Vagina (tissue), 2 donors: ENCODE measurements around the gene UBTFL1.

Experiments
- POLR2A ChIP-seq, 2 donors: fragments of 450-650 bp; IDR thresholded peaks; one replicate each; pipeline ENCODE4 v1.6.1; 2017; ENCODE audit warnings: antibody characterized with exemption in 2 of 2, mild to moderate bottlenecking in 2 of 2, moderate library complexity in 2 of 2
- POLR2AphosphoS5 ChIP-seq, 2 donors: sonication (generic); formaldehyde crosslinking; IDR thresholded peaks; one replicate each; pipeline ENCODE4 v1.9.0; 2017; ENCODE audit warnings: antibody characterized with exemption in 2 of 2, mild to moderate bottlenecking in 2 of 2, low read depth in 1 of 2; ENCODE audit not compliant: insufficient read depth in 1 of 2
- TF ChIP-seq, protein P1 (sequence below), 3 experiments: fragments of 450-650 bp in 2 of 3; fragments of 200-600 bp in 1 of 3; sonication (generic) in 1 of 3; IDR thresholded peaks; one replicate each; pipeline ENCODE4 v1.5.1; 2017 to 2019; ENCODE audit warnings: antibody characterized with exemption in 3 of 3, mild to moderate bottlenecking in 2 of 3, moderate library complexity in 2 of 3

DNA sequence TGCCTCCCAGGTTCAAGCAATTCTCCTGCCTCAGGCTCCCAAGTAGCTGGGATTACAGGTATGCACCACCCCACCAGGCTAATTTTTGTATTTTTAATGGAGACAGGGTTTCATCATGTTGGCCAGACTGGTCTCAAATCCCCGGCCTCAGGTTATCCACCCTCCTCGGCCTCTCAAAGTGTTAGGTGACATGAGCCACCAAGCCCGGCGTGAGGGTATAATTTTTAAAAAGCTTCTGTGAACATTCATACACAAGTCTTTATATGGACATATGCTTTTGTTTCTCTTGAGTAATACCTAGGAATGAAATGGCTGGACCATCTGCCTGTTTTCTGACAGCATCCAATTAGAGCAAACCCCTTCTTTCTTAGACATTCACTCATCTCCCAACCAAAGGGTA is 34.4 kb downstream of the UBTFL1 start:
- TF ChIP-seq POLR2AphosphoS5 (IDR thresholded peaks at IDR 0.05; ENCODE audit: insufficient read depth in 1 of 2, low read depth in 1 of 2), result no peak
- TF ChIP-seq, protein P1, sequence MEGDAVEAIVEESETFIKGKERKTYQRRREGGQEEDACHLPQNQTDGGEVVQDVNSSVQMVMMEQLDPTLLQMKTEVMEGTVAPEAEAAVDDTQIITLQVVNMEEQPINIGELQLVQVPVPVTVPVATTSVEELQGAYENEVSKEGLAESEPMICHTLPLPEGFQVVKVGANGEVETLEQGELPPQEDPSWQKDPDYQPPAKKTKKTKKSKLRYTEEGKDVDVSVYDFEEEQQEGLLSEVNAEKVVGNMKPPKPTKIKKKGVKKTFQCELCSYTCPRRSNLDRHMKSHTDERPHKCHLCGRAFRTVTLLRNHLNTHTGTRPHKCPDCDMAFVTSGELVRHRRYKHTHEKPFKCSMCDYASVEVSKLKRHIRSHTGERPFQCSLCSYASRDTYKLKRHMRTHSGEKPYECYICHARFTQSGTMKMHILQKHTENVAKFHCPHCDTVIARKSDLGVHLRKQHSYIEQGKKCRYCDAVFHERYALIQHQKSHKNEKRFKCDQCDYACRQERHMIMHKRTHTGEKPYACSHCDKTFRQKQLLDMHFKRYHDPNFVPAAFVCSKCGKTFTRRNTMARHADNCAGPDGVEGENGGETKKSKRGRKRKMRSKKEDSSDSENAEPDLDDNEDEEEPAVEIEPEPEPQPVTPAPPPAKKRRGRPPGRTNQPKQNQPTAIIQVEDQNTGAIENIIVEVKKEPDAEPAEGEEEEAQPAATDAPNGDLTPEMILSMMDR (IDR thresholded peaks at IDR 0.05), result no peak
- no peak for TF ChIP-seq POLR2A (IDR thresholded peaks at IDR 0.05)
